SKM-1 treated with dmso at 0.1 percent for 144 hours (cell line): ENCODE data around the gene POLN.
"Not testable (repeated sequence)": the region's sequence is repeated elsewhere in the genome, so short reads cannot be mapped to it uniquely, and the experiment has no call there.

ENCODE experiments used
- DNase-seq: peaks from one replicate; lab custom pipeline; 2025; ENCODE audit not compliant: unreplicated experiment; lab: John Stamatoyannopoulos, UW

Gene POLN

DNA sequence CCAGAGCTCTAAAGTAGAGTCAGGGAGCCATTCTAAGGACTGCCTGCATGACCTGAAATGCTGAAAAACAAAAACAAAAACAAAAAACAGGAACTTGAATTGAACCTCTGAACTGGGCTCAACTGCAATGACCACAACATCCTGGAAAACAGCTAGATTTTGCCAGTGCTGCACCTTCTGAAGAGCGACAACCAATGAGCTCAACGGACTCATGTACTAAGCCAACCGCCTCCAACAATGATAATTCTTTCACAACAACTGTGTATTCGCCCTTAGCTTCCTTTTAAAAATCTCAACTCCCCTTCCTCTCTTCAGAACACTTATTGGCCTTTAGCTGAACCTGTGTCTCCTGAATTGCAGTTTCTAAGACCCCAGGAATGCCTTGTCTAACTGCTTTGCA, 69.8 kb downstream of the POLN start:
- DNase-seq, result no peak

DNA sequence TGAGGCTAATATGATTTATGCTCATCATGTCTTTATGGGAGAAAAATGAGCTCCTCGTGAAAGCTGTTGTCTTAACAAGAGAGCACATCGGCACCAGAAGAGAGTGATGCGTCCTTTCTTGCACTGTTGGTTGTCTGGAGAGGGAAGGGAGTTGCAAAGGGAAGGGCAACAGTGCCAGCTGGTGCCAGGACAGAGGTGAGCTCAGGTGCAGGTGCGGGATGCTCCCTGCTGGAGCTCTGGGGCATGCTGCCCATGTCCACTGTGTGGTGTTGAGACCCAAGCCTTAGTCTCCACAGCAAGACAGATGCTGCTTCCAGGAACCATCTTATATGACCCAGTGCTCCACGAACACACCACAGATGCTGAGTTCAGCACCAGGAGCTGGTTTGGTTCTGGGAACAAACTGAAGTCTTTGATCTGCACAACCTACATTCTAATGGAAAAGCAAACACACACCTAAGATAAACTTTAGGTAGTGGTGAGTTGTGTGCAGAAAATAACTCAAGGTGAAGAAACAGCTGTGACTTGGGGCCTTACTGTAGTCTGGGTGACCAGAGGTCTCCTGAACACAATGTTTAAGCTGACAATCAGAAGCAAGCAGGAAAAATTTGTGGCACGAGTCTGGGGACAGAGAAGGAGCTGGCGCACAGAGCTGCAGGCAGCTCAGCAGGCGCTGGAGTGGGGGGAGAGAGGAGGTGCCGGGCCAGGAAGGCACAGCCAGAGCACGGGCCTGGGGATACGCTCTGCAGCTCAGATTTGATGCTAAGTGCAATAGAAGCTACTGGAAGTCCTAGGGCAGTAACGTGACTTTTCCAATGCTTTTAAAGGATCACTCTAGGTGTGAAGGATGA, 73.2 kb downstream of the POLN start:
- no peak for DNase-seq

DNA sequence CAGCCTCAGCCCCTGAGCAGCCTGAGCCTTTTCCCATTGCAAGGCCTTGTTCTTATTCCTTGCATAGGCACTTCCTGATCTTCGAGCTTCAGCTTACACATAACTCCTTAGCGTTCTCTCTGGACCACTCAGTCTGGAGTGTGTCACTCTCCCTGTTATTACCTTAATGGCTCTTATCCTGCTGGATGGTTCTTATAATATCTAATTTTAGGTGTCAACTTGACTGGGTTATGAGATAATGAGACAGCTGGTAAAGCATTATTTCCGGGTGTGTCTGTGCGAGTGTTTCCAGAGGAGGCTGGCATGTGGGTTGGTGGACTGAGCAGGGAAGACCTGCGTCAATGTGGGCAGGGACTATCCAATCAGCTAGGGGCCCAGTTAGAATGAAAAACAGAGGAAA, 75.7 kb downstream of the POLN start:
- no peak for DNase-seq

DNA sequence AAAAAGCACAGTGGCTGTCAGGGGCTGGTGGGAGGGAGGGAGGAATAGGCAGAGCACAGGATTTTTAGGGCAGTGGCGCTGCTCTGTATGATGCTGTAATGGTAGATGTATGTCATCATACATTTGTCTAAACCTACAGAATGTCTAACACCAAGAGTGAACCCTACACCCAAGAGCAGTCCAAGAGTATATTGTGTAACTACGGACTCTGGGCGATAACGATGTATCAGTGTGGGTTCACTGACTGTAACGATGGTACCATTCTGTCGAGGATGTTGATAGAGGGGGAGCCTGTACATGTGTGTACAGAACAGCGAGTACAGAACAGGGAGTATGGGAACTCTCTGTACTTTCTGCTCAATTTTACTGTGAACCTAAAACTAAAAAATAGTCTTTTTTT, 76.5 kb downstream of the POLN start:
- DNase-seq, result no peak

DNA sequence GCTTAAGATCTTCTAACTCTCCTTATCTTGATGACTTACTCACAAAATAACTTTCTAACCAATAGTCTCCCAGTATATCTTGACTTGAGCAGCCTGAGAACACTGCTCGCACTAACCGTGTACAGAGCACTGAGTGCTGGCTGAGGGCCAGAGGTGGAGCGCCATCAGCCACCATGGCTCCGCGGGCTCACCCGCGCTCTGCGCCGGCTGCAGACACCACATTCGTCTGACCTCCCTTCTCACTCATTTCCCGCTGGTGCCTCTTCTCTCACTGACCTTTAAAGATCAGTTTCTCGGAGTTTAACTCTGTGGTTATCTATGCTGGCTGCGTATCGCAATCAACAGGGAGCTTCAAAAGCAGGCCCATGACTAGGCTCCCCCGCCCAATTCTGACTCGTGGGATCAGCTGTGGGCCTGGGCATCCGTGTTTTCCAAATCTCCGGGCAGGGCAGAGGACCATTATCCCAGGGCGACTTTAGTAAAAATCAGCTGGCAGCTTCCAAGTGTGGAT, 78.6 kb downstream of the POLN start:
- DNase-seq, result no peak

DNA sequence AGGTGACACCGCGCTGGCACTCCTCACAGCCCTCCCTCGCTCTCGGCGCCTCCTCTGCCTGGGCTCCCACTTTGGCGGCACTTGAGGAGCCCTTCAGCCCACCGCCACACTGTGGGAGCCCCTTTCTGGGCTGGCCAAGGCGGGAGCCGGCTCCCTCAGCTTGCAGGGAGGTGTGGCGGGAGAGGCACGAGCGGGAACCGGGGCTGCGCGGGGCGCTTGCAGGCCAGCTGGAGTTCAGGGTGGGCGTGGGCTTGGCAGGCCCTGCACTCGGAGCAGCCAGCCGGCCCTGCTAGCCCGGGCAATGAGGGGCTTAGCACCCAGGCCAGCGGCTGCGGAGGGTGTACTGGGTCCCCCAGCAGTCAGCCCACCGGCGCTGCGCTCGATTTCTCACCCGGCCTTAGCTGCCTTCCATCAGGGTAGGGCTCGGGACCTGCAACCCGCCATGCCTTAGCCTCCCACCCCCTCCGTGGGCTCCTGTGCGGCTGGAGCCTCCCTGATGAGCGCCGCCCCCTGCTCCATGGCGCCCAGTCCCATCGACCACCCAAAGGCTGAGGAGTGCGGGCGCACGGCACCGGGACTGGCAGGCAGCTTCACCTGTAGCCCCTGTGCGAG, 80.7 kb downstream of the POLN start:
- DNase-seq, result not testable (repeated sequence)

DNA sequence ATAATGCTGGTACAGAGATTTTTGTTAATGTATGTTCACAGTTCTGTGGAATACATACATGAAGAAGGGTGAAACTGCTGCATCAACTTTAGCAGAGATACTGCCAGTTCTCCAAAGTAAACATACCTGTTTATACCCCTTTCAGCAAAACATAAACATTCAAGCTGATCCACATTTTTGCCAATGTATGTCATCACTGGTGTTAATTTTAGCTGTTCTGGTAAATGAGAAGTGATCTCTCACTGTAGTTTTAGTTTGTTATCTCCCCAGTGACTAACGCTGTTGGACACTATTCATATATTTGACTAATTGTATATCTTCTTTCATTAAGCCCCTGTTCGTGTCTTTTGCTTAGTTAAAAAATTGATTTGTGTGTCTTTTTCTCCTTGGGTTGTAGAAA, 82.0 kb downstream of the POLN start:
- DNase-seq, result no peak

DNA sequence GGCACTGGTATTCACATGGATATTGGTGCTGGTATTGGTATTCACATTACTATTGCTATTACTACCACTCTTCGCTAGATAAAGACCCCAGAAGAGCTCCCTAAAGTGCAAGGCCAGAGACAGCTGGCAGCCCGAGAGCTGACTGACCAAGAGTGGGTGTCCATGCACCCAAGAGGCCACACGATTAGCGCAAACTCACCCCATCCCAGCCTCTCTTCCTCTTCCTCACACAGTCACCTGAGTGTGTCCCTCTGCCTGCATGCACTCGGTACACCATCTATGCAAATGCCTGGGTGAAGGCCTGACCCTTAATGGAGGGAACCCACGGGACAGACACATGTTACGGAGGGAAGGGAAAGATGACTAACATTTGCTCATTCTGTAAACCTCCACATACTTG, 86.7 kb downstream of the POLN start:
- DNase-seq, result no peak

DNA sequence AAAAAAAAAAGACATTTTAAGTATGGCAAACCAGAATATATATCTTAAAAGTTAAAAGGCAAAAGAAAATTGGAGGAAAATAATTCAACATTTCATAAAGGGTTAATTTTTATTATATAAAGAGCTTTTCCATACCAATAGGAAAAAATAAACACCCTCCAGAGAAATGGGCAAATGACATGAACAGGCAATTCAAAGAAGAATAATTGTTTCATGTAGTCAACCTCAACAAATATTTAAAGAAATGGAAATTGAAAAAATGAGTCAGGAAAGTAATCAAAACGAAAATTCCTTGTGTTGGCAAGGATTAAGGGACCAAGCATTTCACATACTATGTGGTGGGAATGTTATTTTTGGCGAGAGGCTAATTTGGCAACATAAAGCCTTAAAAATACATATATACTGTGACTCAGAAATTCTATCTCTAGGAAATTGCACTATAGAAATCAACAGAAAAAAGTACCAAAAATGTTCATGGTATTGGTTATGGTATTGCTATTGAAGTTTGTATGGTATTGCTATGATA, 87.6 kb downstream of the POLN start:
- no peak for DNase-seq

DNA sequence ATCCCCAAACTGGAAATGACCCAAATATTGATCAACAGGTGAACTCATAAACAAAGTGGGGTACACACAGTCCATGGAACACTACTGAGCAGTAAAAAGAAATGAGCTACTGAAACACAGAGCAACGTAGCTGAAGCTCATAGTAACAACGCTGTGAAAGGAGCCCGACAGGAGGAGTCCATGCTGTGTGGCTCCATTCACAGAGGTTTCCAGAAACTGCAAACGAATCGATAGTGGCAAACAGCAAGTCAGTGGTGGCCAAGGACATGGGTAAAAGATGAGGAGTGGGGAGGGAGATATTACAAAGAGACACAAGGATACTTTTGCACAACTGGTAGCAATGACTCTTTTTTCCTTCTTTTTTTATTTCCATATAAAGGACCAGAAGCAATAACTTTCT, 90.4 kb downstream of the POLN start:
- DNase-seq, result no peak

DNA sequence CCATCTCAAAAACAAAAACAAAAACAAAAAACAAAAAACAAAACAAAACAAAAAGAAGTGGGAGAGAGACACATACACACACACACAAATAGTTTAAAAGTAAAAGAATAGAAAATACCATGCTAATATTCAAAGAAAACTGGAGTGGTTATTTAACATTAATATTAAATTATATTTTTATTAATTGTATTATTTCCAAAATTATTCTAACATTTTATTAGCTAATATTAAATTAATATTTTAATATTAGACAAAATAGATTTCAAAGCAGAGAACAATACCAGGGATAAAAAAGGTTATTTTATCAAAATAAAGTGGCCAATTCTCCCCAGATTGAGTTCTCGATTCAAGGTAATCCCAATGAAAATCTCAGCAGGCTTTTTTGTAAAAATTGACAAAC, 91.8 kb downstream of the POLN start:
- DNase-seq, result no peak

DNA sequence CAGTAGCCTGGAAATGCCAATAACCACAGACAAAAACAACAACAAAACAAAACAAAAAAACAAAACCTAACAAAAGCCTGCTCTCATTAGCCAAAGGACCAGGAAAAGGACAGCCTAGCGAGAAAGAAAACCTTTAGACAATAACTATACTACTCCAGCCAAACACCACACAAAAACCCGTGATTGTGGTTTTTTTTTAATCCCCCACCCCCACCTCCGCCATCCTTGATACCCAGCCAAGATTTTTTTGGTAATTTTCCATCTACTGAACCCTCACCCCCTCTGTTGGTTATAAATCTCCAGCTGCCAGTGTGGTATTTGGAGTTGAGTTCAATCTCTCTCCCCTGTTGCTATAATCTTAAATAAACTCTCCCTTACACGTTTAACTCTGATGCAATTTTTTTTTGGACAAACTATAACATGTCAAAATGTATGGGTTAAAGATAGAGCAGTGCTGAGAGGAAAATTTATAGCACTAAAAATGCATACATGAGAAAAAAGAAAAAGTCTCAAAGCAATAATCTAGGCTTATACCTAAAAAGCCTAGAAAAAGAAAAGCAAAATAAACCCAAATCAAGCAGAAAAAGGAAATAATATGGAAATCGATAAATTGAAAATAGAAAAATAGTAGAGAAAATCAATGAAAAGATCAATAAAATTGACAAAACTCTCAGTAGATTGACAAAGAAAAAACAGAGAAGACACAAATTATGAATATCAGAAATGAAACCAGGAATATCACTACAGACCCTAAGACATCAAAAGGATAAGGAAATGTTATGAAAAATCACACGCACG, 99.1 kb downstream of the POLN start:
- DNase-seq, result no peak

DNA sequence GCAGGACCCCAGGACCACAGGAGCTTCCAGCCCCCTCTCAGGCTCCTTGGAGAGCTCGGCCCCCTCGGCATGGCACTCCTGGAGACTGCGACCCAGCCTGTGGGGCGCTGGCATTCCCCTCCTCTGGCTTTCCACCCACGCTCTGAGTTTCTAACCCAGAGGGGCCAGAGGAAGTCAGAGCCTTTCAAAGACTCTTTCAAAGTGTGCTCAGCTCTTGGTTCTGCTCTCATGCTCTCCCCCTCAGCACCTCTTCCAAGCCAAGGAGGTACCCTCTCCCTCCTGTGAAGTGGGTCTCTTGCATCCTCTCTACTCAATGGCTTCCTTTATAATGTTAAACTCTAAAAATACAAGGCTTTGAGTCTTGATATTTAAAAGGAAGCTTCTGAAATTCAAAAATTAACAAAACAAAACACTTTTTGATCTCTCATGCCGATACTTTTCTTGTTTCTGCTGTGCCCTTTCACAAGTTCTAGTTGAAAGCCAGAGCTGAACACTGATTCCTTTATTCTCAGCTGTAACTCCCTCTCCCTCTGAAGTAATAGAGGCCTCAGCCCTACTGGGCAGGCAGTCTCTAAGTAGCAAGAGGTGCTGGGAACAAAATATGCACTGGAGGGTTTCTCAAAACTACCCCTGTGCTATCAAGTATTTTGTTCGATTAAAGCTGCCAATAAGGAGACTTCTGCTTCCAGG, 100.0 kb downstream of the POLN start:
- no peak for DNase-seq

DNA sequence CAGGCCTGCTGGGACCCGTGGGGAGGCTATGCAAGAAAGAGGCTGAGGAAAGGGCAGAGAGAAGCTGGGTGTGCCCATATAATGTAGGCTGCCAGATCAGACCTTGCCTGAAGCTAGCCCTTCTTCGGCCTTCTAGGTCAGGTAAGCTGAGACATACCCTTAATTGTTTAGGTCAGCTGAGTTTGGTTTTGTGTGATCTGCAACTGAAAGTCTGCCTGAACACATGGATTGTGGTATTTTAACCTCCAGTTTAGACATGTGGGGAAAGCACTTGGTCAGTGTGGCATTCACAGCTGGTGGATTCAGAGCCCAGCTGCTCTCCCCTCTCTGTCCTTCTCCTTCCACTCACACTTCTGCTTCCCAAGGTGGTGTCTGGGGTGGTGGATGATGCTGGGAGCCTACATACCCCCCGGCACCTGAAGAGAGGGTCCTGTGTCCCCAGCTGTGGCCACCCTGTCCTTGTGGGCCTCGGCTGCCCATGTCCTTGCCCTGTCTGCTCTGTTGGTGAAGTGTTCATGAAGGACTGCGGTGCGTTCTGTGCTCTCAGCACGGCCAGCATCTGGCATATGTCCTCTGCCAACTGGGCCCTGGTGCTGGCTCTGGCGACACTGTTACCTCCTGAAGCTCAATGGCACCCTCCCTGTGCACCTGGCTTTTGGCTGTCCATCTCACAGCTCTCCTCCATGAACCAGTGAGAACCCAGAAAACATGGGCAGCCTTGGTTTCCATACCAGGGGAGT, 100.7 kb downstream of the POLN start:
- no peak for DNase-seq

DNA sequence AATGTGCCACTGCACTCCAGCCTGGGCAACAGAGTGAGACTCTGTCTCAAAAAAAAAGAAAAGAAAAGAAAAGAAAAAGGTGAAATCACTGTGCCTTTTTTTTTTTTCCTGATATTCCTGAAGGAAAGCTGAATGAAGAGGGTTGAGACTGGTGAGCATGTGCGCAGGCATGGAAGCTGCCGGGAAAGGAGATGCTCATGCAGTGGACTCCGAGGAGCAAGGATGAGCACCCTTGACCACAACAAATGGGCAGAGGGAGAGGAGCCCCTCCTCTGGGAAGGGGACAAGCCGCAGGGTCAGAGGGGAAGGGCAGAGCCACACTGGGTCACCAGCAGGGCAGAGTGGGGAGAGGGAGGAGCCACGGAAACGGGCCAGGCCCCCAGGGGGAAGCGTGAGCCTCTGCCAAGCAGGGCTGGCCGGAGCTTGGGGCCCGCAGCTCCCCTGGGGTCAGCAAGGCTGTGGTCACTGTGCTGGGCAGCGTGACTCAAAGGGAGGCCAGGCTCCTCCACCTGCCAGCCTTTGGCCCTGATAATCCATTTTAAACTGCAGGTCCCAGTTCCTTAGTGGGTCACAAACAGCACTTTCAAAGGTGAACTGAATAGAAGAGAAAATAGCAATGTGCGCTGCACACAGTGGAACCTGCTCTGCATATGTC, 102.9 kb downstream of the POLN start:
- no peak for DNase-seq

DNA sequence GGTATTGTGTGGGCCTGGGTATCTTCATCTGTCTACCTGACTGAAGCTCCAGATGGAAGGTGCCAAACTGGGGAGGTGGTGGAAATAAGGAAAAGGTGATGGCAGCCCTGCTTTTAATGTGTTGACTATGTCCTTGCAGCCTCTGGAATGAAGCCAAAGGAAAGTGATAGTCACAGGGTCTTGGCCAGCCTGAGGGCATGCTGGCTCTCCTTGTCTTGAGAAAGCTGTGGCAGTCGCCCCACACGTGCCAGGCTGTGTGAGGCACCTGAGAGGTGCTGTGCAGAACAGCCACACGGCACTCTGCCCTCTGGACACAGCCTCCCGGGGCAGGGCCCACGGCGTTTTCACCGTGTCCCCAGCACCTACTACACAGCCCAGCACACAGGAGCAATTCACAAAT, 105.2 kb downstream of the POLN start:
- no peak for DNase-seq

DNA sequence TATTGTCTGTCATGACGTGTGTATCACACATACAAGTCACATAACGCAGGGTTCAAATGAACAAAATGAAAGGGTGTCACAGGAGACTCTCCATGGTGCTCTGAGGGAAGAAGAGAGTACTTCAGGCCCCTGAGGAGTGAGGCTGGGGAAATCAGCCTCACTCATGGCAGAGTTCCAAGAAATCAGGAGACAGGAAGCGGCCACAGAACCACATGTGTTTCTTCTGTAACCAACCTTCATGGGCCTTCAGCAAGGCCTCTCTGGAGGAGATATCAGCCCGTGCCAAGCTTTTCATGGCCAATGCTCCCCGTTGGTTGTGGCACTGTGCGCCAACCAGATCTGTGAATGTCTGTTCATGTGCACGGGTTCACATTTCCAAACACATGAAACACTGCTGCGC, 106.8 kb downstream of the POLN start:
- peak; percentile 24 for DNase-seq

DNA sequence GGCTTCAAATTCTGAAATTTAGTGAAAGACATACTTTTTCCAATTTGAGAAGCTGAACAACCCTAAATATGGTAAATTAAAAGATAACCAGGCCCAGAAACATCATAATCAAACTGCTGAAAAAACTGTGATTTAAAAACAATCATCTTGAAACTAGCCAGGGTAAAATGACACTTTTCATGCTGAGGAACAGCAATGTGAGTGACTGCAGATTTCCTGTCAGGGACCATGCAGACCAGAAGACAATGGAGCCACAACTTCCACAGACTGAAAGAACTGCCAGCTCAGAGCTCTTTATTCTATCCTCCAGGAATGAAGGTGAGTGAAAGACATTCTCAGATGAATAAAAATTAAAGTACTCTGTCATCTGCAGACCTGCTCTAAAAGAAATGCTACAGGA, 109.5 kb downstream of the POLN start:
- no peak for DNase-seq

DNA sequence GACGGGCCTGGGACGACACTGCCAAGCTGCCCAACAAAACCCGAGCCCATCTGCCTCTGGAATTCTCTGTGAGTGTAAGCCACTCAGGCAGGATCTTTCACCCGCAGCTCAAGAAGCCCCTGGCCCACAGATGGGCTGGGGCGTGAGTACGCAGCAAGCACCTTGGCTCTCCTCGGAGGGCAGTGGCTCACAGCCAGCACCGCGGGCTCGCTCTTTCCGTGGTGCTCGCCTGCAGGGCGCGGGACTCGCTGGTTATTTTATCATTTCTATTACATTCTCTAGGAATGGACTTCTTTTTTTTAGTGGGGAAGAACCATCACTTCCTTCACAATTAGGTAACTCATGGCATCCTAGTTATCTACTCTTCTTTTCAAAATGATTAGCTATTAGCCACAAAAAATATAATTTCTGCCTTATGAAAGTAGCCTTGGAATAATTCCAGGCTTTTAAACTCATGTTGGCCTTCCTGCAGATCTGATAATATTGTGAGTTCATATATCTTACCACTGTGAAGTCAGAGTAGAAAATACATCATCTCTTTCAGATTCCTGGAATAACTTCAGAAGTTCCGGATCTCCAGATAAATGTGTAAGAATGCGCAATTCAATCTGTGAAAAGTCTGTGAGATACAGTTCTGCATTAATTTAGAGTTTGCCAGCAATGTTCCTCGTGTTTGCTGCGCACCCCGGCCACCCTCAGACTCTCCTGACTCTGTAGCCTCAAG, 114.2 kb downstream of the POLN start:
- DNase-seq, result no peak
